Transverse colon (tissue), 4 donors: ENCODE measurements around the gene IRGQ. TPM values are rescaled to one million over a fixed set of nuclear protein-coding genes. Genes with fewer than 3 reads are reported as not detected.
A peak's percentile ranks its signal among the peaks of the same experiment; 100 is the strongest.

Experiments
- DNase-seq: peaks from one replicate; pipeline ENCODE4 v3.0.0-alpha.2; 2019
- H3K27ac ChIP-seq, 4 donors: fragments of 200-600 bp; sonication (generic); 2 replicates each; pipeline ENCODE4 v1.5.1; 2016 to 2018; ENCODE audit warnings: inconsistent platforms in 4 of 4
- H3K27me3 ChIP-seq: fragments of 200-600 bp; sonication (generic); 2 replicates; pipeline ENCODE4 v1.5.1; 2017; ENCODE audit warnings: inconsistent platforms
- H3K36me3 ChIP-seq, 4 donors: fragments of 200-600 bp; sonication (generic); 2 replicates each; pipeline ENCODE4 v1.5.1; 2017 to 2019; ENCODE audit warnings: inconsistent platforms in 4 of 4
- H3K4me1 ChIP-seq, 4 donors: fragments of 200-600 bp; sonication (generic); 2 replicates each; pipeline ENCODE4 v1.5.1; 2017 to 2020; ENCODE audit warnings: inconsistent platforms in 4 of 4
- H3K4me3 ChIP-seq, 4 donors: fragments of 200-600 bp; sonication (generic); 1 replicate in 1 of 4; 2 replicates in 3 of 4; pipeline versions ENCODE4 v1.5.1 to v1.6.1; 2017 to 2019; ENCODE audit warnings: inconsistent platforms in 4 of 4
- H3K9me3 ChIP-seq, 2 donors: fragments of 200-600 bp; sonication (generic); 2 replicates each; pipeline ENCODE4 v1.5.1; 2017 to 2019; ENCODE audit warnings: inconsistent platforms in 2 of 2
- CTCF ChIP-seq, 5 experiments: fragments of 200-600 bp in 3 of 5; fragments of 450-650 bp in 2 of 5; sonication (generic) in 3 of 5; IDR thresholded peaks; 1 replicate in 2 of 5; 2 replicates in 3 of 5; pipeline ENCODE4 v1.5.1; 2016 to 2017; ENCODE audit warnings: antibody characterized with exemption in 5 of 5, inconsistent platforms in 3 of 5, mild to moderate bottlenecking in 2 of 5, moderate library complexity in 1 of 5
- EP300 ChIP-seq: sonication (generic); formaldehyde crosslinking; IDR thresholded peaks from one replicate; pipeline ENCODE4 v1.6.1; 2017; ENCODE audit warnings: antibody characterized with exemption, low read depth
- POLR2A ChIP-seq: fragments of 450-650 bp; IDR thresholded peaks from one replicate; pipeline ENCODE4 v1.6.1; 2016; ENCODE audit warnings: antibody characterized with exemption, mild to moderate bottlenecking, moderate library complexity
- POLR2AphosphoS5 ChIP-seq, 3 donors: sonication (generic); formaldehyde crosslinking; IDR thresholded peaks; one replicate each; pipeline ENCODE4 v1.6.1; 2016; ENCODE audit warnings: antibody characterized with exemption in 3 of 3
- WGBS, 2 donors: methylation state at CpG; one replicate each; pipeline ENCODE4 v1.1.5; 2018; ENCODE audit warnings: low coverage in 1 of 2; 5-methylcytosine and 5-hydroxymethylcytosine counted together
- in situ Hi-C, 4 donors: fragments of 200-750 bp; cut with MboI; loops; one replicate each; pipeline versions ENCODE4 v1.15.0 to v1.15.1; 2017; ENCODE audit warnings: low sequenced_read_pairs in 3 of 4, low pct_ligation_motif_present in 1 of 4, low pct_unique_long_range_greater_than_20kb in 1 of 4
- intact Hi-C: fragments of 100-400 bp; cut with DNase I; formaldehyde crosslinking; loops from one replicate; pipeline ENCODE4 v1.15.1; 2023; ENCODE audit warnings: low total_unique reads
- total RNA-seq, 4 donors: library from RNA; depleted of rRNA; stranded (reverse); fragments of >200 nt; gene quantifications; one replicate each; pipeline ENCODE4 v1.1.0, GENCODE V29; 2016

The IRGQ gene
- total RNA-seq, 4 donors from 2014 or later, result 15.7 to 32.5 (median 24.7) TPM

- DNase-seq, result peak; percentile 87
- intact Hi-C loops (no loop called here), in situ Hi-C loops (no loop called here)
- Histone ChIP-seq H3K36me3 (no peaks in the 10 kb centered on the region), H3K27ac (peak within 1 kb of the TSS; percentile 88 to 98 (median 94)), H3K4me3 (peak within 1 kb of the TSS; percentile 65 to 91 (median 70)), H3K4me1 (peaks cover 0 to 13% (median 11%) of the 10 kb centered on the region in 4 donors), H3K9me3 (no peaks in the 10 kb centered on the region), H3K27me3 (no peaks in the 10 kb centered on the region)
- 0% methylated on average over 70 of the region's 81 CpGs; no CpG with 5 or more reads in 1 of the 2 donors for WGBS, 2 donors
- peak; percentile 61 to 83 (median 82) for TF ChIP-seq POLR2AphosphoS5 (IDR thresholded peaks at IDR 0.05)
- no peak for TF ChIP-seq CTCF (IDR thresholded peaks at IDR 0.05)
- no peak for TF ChIP-seq EP300
- peak; percentile 72 for TF ChIP-seq POLR2A
These were observed 23.5 kb upstream of the IRGQ start, which contains the start of gene ZNF428 for GRCh38 chr19:43619262-43620060. Gene ZNF428, minus strand, starts transcription at chr19:43619629. Its CDS starts 5,325 bp downstream, at chr19:43614304.

DNA sequence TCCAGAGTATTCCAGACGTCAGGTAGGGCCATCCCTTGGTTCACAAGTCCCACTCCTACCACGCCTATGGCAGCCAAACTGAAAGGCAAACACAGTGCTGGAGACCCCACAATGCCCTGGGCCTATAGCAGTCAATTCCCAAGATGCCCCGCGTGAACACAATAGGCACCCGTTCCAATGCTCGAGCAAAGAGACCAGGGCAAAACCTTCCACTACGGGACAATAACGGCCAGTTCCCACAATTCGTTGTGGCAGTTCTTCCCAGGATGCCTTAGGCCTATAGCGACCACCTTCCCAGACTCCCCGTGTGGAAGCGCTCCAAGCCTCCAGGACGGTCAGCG is 23.0 kb upstream of the IRGQ start:
- intact Hi-C loops, result no loop called here
- Histone ChIP-seq H3K36me3 (no peaks in the 10 kb centered on the region), H3K4me3 (peak overlapping the region; percentile 65 to 91 (median 70)), H3K27me3 (no peaks in the 10 kb centered on the region), H3K27ac (peak overlapping the region; percentile 88 to 98 (median 94)), H3K9me3 (no peaks in the 10 kb centered on the region), H3K4me1 (peaks cover 0 to 13% (median 11%) of the 10 kb centered on the region in 4 donors)
- in situ Hi-C loops, result no loop called here
- DNase-seq, result no peak
- TF ChIP-seq EP300, result no peak
- TF ChIP-seq POLR2AphosphoS5 (IDR thresholded peaks at IDR 0.05), result no peak
- TF ChIP-seq POLR2A, result no peak
- no peak for TF ChIP-seq CTCF (IDR thresholded peaks at IDR 0.05)
- 1% methylated on average over 10 of the region's 14 CpGs; no CpG with 5 or more reads in 1 of the 2 donors for WGBS, 2 donors

DNA sequence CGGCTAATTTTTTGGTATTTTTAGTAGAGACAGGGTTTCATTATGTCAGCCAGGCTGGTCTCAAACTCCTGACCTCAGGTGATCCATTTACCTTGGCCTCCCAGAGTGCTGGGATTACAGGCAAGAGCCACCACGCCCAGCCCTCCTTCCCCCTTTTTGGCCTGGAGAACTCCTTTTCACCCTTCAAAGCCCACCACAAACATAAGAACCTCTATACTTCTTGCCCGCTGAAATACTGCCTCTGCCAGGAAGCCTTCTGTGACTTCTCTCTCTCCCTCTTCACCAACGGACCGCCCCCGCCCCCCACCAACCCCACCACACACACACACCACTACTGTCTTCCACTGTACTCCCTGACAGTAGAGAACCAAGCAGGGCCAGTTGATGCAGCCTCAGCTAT is 21.0 kb upstream of the IRGQ start:
- no peak for DNase-seq
- H3K9me3 ChIP-seq, result no peaks in the 10 kb centered on the region
- intact Hi-C loops (no loop called here), in situ Hi-C loops (no loop called here)
- peaks cover 0 to 13% (median 11%) of the 10 kb centered on the region in 4 donors for H3K4me1 ChIP-seq
- 93 to 94% methylated on average over 4 to 6 of the region's 6 CpGs for WGBS, 2 donors
- H3K27ac ChIP-seq, result no peak overlapping the region
- H3K36me3 ChIP-seq, result no peaks in the 10 kb centered on the region
- TF ChIP-seq EP300 (no peak), CTCF (IDR thresholded peaks at IDR 0.05) (no peak), POLR2AphosphoS5 (IDR thresholded peaks at IDR 0.05) (no peak), POLR2A (no peak)
- no peaks in the 10 kb centered on the region for H3K27me3 ChIP-seq
- no peak overlapping the region for H3K4me3 ChIP-seq

- no peaks in the 10 kb centered on the region for H3K9me3 ChIP-seq
- 96% methylated on average over 1 of the region's 1 CpG; no CpG with 5 or more reads in 1 of the 2 donors for WGBS, 2 donors
- peaks cover 0 to 13% (median 11%) of the 10 kb centered on the region in 4 donors for H3K4me1 ChIP-seq
- no peaks in the 10 kb centered on the region for H3K27me3 ChIP-seq
- H3K36me3 ChIP-seq, result no peaks in the 10 kb centered on the region
- no peak overlapping the region for H3K4me3 ChIP-seq
- no peak overlapping the region for H3K27ac ChIP-seq
- intact Hi-C loops, result no loop called here
- no peak for DNase-seq
- in situ Hi-C loops, result no loop called here
- TF ChIP-seq EP300 (no peak), CTCF (IDR thresholded peaks at IDR 0.05) (no peak), POLR2A (no peak), POLR2AphosphoS5 (IDR thresholded peaks at IDR 0.05) (no peak)
These were observed 20.4 kb upstream of the IRGQ start for GRCh38 chr19:43616306-43616705.
